Cardiac muscle cell (in vitro differentiated cells and primary cell): ENCODE measurements around the gene BPIFB1. TPM values are rescaled to one million over a fixed set of nuclear protein-coding genes. Genes with fewer than 3 reads are reported as not detected.
A peak's percentile ranks its signal among the peaks of the same experiment; 100 is the strongest.

Experiments
- DNase-seq, 2 donors: peaks; one replicate each; pipeline versions ENCODE4 v3.0.0 to v3.0.0-alpha.2; 2010 to 2017; ENCODE audit warnings: low read depth in 1 of 2, low spot score in 1 of 2
- H3K27ac ChIP-seq: fragments of 200-600 bp; sonication (generic); 2 replicates; pipeline ENCODE4 v1.5.1; 2016
- H3K27me3 ChIP-seq: fragments of 200-600 bp; sonication (generic); 2 replicates; pipeline ENCODE4 v1.6.0; 2016; ENCODE audit warnings: control low read depth
- H3K36me3 ChIP-seq: fragments of 200-600 bp; sonication (generic); 2 replicates; pipeline ENCODE4 v1.5.1; 2016; ENCODE audit warnings: control low read depth
- H3K4me1 ChIP-seq: fragments of 200-600 bp; sonication (generic); 2 replicates; pipeline ENCODE4 v1.8.1; 2017; ENCODE audit warnings: low read depth, mild to moderate bottlenecking, mixed run types
- H3K4me3 ChIP-seq: fragments of 200-600 bp; sonication (generic); 2 replicates; pipeline ENCODE4 v1.5.1; 2016; ENCODE audit warnings: mild to moderate bottlenecking
- H3K9me3 ChIP-seq: fragments of 200-600 bp; sonication (generic); 2 replicates; pipeline ENCODE4 v1.5.1; 2017; ENCODE audit warnings: low read depth, mild to moderate bottlenecking, control low read depth
- polyA plus RNA-seq: library from polyadenylated mRNA; unstranded; fragments of >200 nt; fragmentation: Nextera tagmentation; extraction: Ambion mirVana; gene quantifications from 2 replicates; pipeline ENCODE4 v1.2.1, GENCODE V29; 2016
- total RNA-seq: library from RNA; depleted of rRNA; stranded (reverse); fragments of >200 nt; gene quantifications from 2 replicates; pipeline ENCODE4 v1.2.3, GENCODE V29; 2016
- TF ChIP-seq, protein P1 (sequence below): IDR thresholded peaks from 2 replicates; pipeline ENCODE4 v1.5.1; 2012; ENCODE audit warnings: low read depth, mild to moderate bottlenecking, low read length

The BPIFB1 gene
- total and polyA plus RNA-seq, 2 experiments from 2014 or later: not detected

DNA sequence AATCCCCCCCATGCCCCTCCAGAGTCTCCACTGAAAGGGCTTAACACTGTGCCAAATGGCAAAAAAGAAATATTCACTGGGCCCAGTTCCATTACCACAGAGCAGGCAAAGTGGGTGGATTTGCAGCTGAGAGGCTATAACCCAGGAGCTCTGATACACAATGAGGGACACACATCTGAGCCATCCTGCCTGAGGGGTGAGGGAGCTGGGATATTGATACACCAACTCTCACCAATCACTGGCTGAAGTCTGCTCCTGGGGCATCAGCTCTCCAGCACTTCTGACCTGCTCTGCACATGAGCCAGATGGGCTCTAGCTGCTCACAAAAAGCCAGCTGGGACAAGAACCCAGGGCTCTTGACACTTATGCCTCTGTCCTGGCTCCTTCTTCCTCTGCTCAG is 4.9 kb downstream of the BPIFB1 start:
- no peak for DNase-seq
- Histone ChIP-seq H3K9me3 (no peaks in the 10 kb centered on the region), H3K36me3 (no peaks in the 10 kb centered on the region), H3K4me1 (no peaks in the 10 kb centered on the region), H3K27me3 (no peaks in the 10 kb centered on the region), H3K4me3 (no peak overlapping the region), H3K27ac (no peak overlapping the region)
- TF ChIP-seq, protein P1, sequence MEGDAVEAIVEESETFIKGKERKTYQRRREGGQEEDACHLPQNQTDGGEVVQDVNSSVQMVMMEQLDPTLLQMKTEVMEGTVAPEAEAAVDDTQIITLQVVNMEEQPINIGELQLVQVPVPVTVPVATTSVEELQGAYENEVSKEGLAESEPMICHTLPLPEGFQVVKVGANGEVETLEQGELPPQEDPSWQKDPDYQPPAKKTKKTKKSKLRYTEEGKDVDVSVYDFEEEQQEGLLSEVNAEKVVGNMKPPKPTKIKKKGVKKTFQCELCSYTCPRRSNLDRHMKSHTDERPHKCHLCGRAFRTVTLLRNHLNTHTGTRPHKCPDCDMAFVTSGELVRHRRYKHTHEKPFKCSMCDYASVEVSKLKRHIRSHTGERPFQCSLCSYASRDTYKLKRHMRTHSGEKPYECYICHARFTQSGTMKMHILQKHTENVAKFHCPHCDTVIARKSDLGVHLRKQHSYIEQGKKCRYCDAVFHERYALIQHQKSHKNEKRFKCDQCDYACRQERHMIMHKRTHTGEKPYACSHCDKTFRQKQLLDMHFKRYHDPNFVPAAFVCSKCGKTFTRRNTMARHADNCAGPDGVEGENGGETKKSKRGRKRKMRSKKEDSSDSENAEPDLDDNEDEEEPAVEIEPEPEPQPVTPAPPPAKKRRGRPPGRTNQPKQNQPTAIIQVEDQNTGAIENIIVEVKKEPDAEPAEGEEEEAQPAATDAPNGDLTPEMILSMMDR: no peak

DNA sequence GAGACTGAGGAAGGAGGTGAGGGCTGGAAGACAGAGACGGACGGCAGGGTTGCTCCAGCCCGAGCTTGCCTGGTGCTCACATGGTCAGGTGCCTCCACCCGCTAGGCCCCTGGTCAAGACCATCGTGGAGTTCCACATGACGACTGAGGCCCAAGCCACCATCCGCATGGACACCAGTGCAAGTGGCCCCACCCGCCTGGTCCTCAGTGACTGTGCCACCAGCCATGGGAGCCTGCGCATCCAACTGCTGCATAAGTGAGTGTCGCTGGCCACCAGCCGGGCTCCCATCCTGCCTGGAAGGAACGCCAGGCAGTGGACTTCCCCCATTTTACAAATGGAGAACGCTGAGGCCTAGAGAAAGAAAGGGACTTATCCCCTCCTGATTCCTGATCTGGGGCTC is 7.8 kb downstream of the BPIFB1 start:
- TF ChIP-seq, protein P1: no peak
- no peak for DNase-seq
- Histone ChIP-seq H3K27ac (no peak overlapping the region), H3K4me3 (no peak overlapping the region), H3K9me3 (no peaks in the 10 kb centered on the region), H3K27me3 (peaks cover 10% of the 10 kb centered on the region), H3K4me1 (no peaks in the 10 kb centered on the region), H3K36me3 (no peaks in the 10 kb centered on the region)

DNA sequence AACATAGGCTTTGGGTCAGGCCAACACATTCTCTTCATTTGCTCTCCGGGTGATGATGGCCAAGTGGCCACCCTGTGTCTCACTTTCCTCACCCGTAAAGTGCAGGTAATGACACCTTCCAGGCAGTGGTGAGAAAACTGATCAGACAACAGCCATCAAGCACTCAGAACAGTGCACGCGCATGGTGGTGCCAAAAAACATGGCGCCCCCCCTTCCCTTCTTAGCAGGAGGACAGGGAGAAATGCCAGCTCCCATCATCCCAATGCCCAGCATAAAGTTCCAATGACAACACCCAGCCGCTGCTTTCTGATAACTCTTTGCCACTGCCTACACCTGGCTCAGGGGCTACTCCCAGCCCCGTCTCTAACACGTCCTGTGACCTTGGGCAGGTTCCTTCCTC is 8.4 kb downstream of the BPIFB1 start:
- DNase-seq: no peak
- H3K27me3 ChIP-seq: peaks cover 16% of the 10 kb centered on the region
- TF ChIP-seq, protein P1: no peak
- H3K4me1 ChIP-seq: no peaks in the 10 kb centered on the region
- H3K36me3 ChIP-seq: no peaks in the 10 kb centered on the region
- no peaks in the 10 kb centered on the region for H3K9me3 ChIP-seq
- H3K27ac ChIP-seq: no peak overlapping the region
- no peak overlapping the region for H3K4me3 ChIP-seq

DNA sequence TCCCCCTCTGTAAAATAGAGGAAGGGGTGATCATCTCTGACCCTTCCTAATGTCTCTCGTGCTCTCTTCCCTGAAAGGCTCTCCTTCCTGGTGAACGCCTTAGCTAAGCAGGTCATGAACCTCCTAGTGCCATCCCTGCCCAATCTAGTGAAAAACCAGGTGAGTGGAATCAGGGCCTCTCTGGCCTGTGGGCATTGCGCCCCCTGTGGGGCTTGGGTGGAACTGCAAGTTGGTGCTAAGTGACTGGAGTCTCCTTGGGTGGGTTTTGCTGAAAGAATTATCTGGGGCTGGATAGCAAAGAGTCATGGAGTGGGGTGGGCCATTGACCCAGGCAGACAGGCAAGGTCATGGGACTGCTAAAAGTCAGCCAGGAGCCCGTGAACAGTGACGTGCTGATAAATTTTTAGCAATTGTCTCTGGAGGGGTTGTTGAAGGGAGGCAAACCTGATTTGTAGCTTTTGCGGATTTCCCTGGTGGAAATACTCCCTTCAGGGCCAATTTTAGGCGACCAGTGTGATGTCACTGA is 8.9 kb downstream of the BPIFB1 start:
- DNase-seq: peak; percentile 33 to 61
- TF ChIP-seq, protein P1: peak; percentile 99
- H3K4me3 ChIP-seq: no peak overlapping the region
- H3K27me3 ChIP-seq: peaks cover 20% of the 10 kb centered on the region
- H3K9me3 ChIP-seq: no peaks in the 10 kb centered on the region
- no peaks in the 10 kb centered on the region for H3K4me1 ChIP-seq
- H3K27ac ChIP-seq: no peak overlapping the region
- H3K36me3 ChIP-seq: no peaks in the 10 kb centered on the region

DNA sequence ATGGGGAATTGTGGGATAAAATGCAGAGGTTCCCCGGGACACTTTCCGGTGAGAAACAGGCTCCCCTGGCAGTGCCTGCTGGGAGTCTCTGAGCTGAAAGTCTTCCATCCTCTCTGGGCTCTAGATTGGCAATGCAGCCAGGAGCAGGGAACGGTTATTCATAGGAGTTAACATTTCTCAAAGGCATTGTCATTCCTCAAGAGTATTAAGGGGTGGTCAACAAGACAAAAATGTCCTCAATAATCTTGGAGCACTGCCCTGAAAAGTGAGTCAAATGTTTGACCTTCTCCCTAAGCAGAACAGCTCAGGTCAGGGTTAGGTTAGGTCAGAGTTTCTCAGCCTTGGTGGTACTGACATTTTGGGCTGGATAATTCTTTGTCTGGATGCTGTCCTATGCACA is 13.2 kb downstream of the BPIFB1 start:
- H3K36me3 ChIP-seq: no peaks in the 10 kb centered on the region
- TF ChIP-seq, protein P1: no peak
- no peaks in the 10 kb centered on the region for H3K4me1 ChIP-seq
- H3K27ac ChIP-seq: no peak overlapping the region
- peak in 1 of 2 donors; percentile 3 for DNase-seq
- H3K9me3 ChIP-seq: no peaks in the 10 kb centered on the region
- H3K27me3 ChIP-seq: peaks cover 42% of the 10 kb centered on the region
- H3K4me3 ChIP-seq: no peak overlapping the region

DNA sequence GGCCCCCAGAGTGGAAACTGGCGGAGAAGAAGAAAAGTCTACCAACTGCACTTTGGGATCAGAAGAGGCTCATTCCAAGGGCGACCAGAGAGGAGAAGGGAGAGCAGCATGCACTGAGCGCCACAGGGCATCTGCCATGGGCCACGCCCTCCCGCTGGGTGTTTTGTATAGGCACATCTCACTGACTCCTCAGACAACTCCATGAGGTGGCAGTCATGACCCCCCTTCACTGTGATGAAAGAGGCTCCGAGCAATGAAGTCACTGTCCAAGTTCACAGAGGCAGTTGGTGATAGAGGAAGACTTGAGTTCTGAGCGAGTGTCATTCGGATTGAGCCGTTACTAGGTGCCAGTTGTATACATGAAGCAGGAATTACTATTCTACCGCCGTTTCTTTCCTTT is 15.4 kb downstream of the BPIFB1 start:
- Histone ChIP-seq H3K9me3 (no peaks in the 10 kb centered on the region), H3K27me3 (peaks cover 42% of the 10 kb centered on the region), H3K4me1 (no peaks in the 10 kb centered on the region), H3K36me3 (no peaks in the 10 kb centered on the region), H3K27ac (no peak overlapping the region), H3K4me3 (no peak overlapping the region)
- TF ChIP-seq, protein P1: no peak
- no peak for DNase-seq
